GM20431 (cell line): Measurements from ENCODE around the gene DRC7.

Experiments
- in situ Hi-C: fragments of 300-500 bp; cut with MseI, MboI; formaldehyde crosslinking; loops from one replicate; pipeline ENCODE4 v1.15.0; 2020; ENCODE audit warnings: low sequenced_read_pairs; ENCODE audit not compliant: unreplicated experiment

Gene DRC7

DNA sequence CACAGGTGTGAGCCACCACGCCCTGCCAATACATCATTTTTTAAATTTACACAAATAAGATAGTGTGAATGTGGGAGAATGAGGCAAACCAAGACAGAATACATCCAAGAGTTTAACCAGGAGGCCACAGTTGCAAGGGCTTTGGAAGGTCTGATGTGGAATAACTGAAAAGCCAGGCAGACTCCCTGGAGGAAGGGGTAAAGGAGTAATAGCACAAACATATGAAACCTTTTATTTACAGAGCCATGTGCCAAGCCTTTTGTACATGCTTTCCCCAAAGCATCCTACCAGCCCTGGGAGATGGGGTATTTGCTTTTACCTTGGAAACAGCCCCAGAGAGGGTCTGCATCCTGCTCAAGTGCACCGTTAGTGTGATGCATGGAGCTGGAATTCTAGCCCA, 21.8 kb upstream of the DRC7 start:
- in situ Hi-C loops, result no loop called here

DNA sequence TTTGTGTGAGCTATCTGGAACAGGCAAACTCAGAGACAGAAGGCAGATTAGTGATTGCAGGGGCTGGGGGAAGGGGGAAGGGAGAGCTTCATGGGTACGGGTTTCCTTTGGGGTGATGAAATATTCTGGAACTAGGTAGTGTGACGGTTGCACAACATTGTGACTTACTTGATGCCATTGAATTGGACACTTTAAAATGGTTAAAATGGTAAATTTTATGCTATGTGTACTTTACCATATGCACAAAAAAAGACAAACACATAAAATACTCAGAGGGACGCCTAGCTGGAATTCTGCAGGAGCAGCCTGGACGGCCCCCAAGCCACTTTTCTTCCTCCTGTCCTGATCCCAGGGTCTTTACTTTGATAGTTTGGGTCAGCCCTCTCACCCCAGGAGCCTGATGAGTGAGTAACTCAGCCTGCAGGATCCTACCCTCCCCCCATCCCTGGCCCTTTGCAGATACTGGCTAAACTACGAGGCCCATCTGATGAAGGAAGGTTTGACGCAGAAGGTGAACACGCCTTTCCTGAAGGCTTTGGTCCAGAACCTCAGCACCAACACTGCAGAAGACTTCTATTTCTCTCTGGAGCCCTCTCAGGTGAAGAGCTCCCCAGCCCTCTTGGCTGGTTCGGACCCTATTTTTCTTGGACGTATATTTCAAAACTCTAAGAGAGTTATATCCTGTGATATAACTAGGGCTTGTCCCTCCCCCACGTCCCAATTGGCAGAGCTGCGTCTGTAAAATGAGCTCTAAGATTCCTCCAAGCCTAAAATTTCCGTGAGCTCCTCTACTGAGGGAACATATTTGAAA, 18.7 kb upstream of the DRC7 start:
- in situ Hi-C loops, result no loop called here

DNA sequence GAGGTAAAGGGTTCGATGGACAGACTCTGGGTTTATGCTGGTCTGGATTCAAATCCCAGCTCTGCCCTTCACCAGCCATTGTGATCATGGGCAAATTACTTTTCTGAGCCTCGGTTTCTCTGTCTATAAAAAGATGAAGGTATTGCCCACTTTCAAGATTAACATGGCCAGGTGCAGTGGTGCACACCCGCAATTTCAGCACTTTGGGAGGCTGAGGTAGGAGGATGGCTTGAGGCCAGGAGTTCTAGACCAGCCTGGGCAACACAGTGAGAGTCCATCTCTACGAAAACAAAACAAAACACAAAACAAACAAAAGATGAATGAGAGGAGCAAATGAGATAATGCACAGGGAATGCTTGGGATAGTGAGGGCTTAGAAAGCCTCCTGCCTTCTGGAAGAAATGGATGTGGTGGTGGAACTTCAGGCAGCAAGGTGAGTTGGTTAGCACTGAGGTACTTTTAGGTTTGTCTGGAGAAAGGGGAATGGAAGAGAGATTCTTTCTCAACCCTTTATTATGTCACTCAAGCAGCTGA, 18.0 kb upstream of the DRC7 start:
- in situ Hi-C loops, result no loop called here

DNA sequence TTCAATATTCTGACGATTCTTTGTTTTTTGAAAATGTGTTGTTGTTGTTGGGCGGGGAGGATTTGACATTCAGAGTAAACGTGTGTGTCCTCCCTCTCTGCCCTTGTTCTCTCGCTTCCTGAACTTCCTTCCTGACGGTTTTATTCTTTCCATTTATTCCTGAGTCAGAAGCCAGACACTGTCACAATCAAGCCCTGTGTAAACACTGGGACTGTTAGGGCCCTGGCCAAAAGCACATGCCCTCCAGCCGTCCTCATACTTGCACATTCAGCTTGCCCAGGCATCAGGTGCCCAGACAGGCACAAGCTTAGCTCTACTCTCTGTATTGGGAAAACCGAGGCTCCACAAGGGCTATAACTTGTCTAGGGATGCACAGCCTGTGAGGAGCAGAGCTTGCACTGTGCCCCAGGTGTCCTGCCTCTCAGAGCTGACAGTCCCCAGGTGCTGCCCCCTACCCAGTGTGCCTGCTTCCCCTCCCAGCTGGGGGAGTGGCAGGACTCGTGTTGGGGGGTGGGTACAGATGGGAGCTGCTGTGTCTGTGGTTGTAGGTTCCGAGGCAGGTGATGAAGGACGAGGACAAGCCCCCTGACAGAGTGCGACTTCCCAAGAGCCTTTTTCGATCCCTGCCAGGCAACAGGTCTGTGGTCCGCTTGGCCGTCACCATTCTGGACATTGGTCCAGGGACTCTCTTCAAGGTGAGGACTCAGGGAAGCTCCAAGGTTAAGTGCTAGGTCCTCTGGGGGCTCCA, 16.8 kb upstream of the DRC7 start:
- in situ Hi-C loops, result no loop called here

DNA sequence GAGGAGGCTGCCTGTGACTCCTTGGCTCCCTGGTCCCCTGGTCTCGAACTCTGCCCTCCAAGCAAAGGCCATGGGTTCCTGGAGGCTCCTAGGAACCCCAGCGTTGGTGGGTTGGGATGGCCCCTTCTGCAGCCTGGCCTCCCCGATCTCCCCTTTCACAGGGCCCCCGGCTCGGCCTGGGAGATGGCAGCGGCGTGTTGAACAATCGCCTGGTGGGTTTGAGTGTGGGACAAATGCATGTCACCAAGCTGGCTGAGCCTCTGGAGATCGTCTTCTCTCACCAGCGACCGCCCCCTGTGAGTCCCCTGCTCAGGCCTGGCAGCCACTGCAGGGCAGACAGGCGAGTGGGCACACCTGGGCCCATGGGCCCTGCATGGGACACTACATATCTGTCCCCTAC, 15.6 kb upstream of the DRC7 start:
- in situ Hi-C loops, result no loop called here

DNA sequence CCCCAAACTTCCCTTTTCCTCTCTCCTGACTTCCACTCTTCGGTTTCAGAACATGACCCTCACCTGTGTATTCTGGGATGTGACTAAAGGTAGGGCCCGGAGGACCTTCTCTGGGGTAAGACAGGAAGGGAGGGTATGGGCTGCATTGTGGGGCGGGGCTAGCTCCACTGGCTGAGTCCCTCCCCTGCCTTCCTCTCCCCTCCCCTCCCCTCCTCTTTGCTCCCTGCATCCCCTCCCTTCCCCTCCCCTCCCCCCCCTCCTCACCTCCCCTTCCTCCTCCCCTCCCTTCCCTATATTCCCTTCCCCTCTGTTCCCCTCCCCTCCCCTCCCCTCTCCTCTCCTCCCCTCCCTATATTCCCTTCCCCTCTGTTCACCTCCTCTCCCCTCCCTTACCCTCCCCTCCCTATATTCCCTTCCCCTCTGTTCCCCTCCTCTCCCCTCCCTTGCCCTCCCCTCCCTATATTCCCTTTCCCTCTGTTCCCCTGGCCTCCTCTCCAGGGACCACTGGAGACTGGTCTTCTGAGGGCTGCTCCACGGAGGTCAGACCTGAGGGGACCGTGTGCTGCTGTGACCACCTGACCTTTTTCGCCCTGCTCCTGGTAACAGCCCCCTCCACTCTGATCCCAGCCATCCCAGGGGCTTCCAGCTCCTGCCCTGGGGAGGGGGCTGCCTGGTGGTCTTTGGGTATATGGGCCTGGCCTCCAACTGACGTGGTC, 14.7 kb upstream of the DRC7 start:
- in situ Hi-C loops, result no loop called here

DNA sequence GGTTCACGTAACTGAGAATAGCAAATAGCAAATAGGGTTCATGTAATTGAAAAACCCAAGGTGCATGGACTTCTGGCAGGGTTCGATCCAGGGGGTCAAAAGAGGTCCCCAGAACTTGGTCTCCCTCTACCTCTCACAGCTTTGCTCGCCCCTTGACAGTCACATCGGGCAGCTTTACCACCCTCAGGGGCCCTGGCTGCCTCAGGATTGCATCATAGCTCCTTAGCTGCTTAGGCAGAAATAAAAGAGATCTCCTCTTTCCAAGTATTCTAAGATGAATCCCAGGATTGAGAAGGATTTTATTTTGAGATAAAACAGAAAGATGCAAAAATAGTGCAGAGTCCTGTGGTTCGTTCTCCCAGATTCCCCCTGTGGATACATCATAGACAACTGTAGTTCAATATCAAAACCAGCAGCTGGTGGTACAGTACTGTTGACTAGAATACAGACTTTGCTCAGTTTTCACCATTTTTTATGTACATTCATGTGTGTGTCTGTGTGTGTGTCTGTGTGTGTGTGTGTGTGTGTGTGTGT, 13.7 kb upstream of the DRC7 start:
- in situ Hi-C loops, result no loop called here

DNA sequence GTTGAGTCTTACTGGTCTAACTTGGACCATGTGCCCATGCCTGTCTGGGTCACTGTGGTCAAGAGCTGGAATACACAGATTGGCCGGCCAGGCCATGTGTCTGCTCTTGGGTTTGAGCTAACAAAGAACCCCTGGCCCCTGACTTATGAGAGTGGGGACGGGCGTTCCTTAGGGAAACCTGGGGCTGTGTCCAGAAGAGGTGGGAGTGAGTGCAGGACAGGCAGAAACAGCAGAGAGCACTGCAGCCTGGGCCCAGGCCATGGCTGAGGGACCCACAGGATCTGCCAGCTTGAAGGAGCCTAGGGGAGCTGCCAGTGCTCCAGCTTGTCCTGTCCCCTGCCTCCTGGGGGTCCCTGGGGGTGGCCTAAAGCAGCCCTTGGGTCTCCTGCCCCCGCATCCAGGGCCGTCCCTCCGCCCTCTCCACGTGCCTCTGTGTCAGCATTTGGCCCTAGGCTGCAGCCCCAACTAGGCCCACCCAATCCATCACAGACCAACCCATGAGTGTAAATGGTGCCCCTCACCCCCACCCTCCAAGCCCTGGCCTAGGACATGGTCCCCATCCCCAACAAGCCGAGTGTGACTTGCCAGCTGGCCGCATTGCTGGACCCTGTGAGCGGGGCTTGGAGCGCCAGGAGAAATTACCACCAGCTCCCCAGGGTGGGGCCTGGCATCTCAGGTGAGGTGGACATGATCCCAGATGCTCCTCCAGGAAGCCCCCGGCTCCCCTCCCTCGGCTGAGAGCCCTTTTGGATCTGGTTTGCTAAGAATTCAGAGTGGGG, 12.5 kb upstream of the DRC7 start:
- in situ Hi-C loops, result no loop called here

DNA sequence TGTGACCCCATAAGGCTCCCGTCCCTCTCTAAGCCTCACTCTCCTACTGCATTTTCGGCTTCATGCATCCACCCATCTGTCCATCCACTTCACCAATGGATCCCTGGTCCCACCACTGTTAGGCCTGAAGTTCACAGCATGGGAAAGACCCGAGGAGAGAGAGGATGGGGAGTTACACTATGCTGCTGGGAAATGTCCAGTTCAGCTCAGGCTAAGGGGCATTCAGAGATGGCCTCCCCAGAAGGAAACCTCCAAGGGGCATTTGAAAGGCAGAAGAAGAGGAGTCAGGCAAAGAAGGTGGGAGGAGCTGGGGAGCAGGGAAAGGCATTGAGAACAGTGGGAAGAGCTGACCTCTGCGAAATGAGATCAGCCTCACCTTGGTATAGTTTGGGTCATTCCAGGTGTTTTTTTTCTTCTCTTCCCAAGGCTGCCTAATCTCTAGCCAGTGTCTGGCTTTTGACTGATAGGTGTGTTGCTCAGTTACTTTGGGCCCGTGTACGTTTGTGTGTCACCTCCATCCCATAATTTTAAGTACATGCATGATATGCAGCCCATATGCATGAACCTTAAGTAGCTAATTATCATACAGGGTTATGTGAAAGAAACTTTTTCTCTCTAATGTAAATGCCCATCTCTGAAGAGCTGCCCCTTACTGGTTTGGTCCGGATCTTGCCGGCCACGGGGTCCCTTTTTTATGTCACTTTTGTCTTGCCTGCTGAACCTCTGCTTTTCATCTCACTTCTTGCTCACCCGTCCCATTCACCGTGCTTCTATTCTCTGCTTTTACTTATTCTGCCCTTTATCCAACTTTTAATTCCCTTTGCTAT, 11.6 kb upstream of the DRC7 start:
- in situ Hi-C loops, result no loop called here

DNA sequence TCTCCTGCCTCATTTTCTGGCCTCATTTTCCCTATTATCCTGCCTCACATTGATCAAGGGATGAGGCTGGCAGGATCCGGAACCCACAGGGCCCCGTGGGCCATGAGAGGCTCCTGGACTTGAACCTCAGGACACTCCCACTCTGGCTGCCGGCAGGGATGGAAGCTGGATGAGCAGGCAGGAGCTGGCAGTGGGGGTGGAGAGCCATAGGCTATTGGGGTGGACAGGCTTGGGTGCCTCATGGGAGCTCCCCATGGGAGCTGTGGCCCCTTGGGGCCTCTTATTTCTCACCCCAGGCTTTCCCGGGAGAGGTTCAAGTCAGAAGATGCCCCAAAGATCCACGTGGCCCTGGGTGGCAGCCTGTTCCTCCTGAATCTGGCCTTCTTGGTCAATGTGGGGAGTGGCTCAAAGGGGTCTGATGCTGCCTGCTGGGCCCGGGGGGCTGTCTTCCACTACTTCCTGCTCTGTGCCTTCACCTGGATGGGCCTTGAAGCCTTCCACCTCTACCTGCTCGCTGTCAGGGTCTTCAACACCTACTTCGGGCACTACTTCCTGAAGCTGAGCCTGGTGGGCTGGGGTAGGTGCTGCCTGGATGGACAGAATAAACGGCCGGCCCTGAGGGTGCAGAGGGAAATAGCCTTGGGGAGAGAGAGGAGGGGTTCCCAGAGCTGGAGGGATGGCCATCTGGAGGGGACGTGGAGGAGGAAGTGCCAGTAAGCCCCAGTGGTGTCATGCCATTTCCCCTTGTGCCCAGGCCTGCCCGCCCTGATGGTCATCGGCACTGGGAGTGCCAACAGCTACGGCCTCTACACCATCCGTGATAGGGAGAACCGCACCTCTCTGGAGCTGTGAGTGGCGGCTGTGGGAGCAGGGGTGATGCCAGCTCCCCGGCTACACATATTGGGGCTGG, 10.7 kb upstream of the DRC7 start:
- in situ Hi-C loops, result no loop called here

DNA sequence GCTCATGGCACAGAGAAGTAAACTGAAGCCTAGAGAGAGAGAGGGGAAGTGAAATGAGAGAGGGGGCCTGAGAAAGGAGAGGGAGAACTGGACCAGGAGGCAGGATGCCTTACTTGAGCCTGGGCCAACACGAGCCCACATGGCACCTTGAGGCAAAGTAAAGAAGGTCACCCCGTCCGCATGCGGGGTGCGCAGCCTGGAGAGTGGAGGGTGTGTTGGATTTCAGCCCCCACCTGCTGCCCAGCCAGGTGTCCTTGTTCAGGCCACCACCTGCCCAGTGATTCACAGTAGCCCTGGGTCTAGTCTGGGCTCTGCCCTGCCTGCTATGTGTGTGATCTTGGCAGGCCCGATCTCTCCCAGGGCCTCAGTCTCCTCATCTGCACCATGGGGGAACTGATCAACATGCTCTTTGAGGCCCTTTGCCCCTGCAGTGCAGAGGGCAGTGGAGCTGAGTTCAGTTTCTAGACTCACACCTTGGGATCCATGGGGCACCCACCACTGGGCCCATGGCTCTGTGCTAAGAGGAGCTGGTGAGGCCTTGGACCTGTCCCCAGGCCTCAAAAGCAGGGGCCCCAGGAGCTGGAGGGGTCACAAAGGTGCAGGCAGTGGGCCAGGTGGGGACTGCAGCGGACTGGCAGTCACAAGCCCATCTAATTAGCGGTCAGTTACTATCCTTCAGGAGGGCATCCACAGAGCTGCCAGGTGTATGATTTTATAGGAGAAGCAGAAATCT, 9.8 kb upstream of the DRC7 start:
- in situ Hi-C loops, result no loop called here

DNA sequence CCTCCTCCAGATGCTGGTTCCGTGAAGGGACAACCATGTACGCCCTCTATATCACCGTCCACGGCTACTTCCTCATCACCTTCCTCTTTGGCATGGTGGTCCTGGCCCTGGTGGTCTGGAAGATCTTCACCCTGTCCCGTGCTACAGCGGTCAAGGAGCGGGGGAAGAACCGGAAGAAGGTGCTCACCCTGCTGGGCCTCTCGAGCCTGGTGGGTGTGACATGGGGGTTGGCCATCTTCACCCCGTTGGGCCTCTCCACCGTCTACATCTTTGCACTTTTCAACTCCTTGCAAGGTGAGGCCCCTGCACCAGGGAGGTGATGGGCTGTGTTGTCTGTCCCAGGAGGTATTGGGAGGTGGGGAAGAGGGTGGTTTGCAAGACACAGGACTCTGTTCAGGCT, 9.0 kb upstream of the DRC7 start:
- in situ Hi-C loops, result no loop called here

DNA sequence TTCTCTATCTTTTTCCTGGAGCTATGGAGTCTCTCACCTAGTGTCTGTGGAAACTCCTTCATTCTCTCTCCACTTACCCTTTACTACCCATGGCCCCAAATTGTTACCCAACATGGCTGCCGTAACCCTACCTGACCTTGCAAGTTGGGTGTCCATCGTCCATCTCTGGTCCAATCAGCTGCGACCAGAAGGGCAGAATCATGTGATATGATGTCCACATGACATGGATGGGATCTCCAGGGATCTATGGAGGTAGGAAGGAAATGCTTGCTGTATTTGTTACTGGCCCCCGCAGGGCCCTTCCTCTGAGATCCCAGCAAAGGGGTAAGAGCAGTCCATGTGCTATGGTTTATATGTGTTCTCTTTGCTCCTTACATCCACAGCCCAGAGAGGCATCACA, 8.0 kb upstream of the DRC7 start:
- in situ Hi-C loops, result no loop called here

DNA sequence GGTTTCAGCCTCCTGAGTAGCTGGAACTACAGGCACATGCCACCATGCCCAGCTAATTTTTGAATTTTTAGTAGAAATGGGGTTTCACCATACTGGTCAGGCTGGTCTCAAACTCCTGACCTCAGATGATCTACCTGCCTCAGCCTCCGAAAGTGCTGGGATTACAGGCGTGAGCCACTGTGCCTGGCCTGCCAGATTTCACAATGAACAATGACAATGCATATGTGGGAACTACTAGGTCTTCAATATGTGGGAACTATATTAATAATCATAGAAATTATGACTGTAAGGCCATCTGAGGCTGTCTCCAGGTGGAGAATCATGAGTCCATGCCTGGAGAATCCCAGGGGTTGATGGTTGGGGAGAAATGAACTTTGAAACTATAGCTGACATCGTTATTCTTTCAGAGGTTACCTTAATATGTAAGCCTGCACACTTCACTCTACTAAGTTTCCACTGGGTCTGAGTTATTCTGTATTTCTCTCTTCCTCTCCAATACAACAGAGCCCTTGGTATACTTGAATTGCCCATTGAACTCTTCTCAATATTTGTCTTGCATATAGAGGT, 7.2 kb upstream of the DRC7 start:
- in situ Hi-C loops, result no loop called here

DNA sequence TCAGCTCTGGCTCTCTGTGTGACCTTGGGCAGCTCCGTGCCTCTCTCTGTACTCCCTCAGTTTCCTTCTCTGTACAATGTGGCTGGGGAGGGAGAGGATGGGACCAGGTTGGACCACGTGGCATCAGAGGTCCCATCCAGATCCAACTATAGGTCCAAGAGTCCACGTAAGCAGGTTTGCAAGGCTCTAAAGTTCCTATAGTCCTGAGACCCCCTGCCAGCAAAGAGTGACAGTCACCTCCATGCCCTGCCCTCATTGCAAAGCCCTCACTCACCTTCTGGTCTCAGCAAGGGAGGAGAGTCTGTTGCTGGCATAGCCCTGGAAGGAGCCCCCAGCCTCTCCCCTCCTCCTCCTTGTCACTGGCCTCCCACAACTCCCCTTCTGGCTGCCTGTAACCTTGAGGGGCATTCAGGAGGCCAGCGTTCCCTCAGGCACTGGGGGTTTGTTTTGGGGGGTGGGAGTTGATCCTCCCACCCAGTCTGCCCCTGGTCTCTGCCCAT, 6.1 kb upstream of the DRC7 start:
- in situ Hi-C loops, result no loop called here

DNA sequence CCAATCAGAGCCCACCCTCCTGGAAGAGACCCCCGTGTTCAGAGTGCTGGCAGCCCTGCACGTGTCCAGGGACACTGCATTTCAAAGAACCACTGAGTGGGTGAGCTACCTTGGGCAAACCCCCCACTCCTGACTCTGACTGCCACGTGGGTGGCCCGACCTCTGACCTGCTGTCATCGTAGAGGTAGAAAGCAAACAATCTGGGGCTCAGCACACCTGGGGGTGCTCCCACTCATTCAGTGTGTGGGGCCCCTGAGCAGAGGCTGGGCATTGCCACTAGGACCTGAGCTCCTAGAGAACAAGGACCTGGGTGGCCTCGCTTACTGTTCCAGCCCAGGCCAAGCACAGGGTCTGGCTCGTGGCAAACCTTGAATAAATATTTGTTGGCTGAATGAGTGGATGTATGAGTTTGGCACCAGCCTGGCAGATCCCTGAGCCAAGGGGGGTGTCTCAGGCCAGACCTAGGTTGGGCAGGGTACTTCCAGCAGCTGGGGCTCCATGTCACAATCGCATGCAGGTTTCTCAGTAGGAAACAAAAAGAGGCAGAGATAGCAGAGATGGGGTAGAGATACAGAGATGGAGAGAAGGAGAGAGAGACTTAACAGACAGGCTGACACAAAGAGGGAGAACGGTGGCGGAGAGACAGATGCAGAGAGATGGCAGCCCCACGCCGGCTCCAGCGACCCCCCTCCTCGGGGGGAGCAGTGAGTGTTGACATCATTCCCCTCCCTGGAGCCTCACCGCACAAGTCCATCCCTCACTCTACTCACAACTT, 5.4 kb upstream of the DRC7 start:
- in situ Hi-C loops, result no loop called here
